Activated T-cell treated with anti-CD3 and anti-CD28 coated beads for 24 hours (primary cell): ENCODE results near the gene CCDC121.

Experiments used
- DNase-seq: peaks from one replicate; pipeline ENCODE4 v3.0.0-alpha.2; 2020; ENCODE audit warnings: low read depth

The CCDC121 gene

GRCh38 chr2:27582129-27582694 lies 46.6 kb downstream of the CCDC121 start:
- no peak for DNase-seq

GRCh38 chr2:27581417-27582128 lies 47.2 kb downstream of the CCDC121 start:
- no peak for DNase-seq
